ENCODE measurements around the gene ITGB8. TPM values are rescaled to one million over a fixed set of nuclear protein-coding genes. Genes with fewer than 3 reads are reported as not detected.

Gene ITGB8
- total and polyA plus RNA-seq, 2 of the 4 experiments (the other 2 are of a cell fraction), result 2.6 to 10.2 TPM

GRCh38 chr7:20374399-20374798 lies 43.7 kb downstream of the ITGB8 start:
- Histone ChIP-seq H3K4me3 (ENCODE audit: insufficient read depth, low read depth, low read length) (no peak overlapping the region), H3K18ac (ENCODE audit: low read depth, low read length) (no peak overlapping the region), H4K5ac (ENCODE audit: low read depth, low read length) (no peak overlapping the region), H3K36me3 (ENCODE audit: control insufficient read depth, insufficient read depth, low read length) (peaks cover 7% of the 10 kb centered on the region), H4K8ac (ENCODE audit: low read depth in 2 of 2, low read length in 2 of 2) (no peak overlapping the region), H3K56ac (ENCODE audit: extremely low read depth, insufficient read depth, low read length) (no peak overlapping the region), H3K27me3 (ENCODE audit: control insufficient read depth, insufficient read depth, low read length) (no peaks in the 10 kb centered on the region), H3K27ac (ENCODE audit: insufficient read depth, low read length) (no peak overlapping the region), H3K9me1 (ENCODE audit: insufficient read depth, low read length) (no peaks in the 10 kb centered on the region), H2AK9ac (replicated peaks; ENCODE audit: low read depth, low read length, poor library complexity) (no peak overlapping the region), H2AFZ (replicated peaks; ENCODE audit: low read length, poor library complexity) (no peak overlapping the region), H3K4me2 (ENCODE audit: low read depth, low read length) (no peak overlapping the region), H2BK5ac (ENCODE audit: low read depth, low read length, poor library complexity, severe bottlenecking) (no peak overlapping the region), H3K23ac (ENCODE audit: low read depth, low read length) (no peak overlapping the region), H2AK5ac (ENCODE audit: low read depth, low read length) (no peak overlapping the region), H2BK15ac (ENCODE audit: low read depth, low read length) (no peak overlapping the region), H3K14ac (replicated peaks; ENCODE audit: low read depth, low read length) (no peak overlapping the region), H4K91ac (ENCODE audit: insufficient read depth, low read depth, low read length) (no peak overlapping the region), H3K4me1 (ENCODE audit: control insufficient read depth, insufficient read depth, low read length) (no peaks in the 10 kb centered on the region), H2BK20ac (ENCODE audit: low read depth, low read length) (no peak overlapping the region), H3K79me1 (ENCODE audit: low read depth in 1 of 2, low read length in 2 of 2) (no peaks in the 10 kb centered on the region), H2BK120ac (ENCODE audit: low read depth, low read length) (no peak overlapping the region), H3K4ac (ENCODE audit: low read depth, low read length) (no peak overlapping the region), H4K20me1 (ENCODE audit: insufficient read depth, low read length) (no peaks in the 10 kb centered on the region), H3K9me3 (ENCODE audit: control insufficient read depth, insufficient read depth, low read length) (no peaks in the 10 kb centered on the region), H3K9ac (ENCODE audit: low read depth, low read length) (no peak overlapping the region)
- DNase-seq, result no peak
- WGBS, 2 experiments (ENCODE audit: extremely low coverage in 2 of 2, insufficient read length in 1 of 2), result 100% methylated on average over 1 of the region's 1 CpG; no CpG with 5 or more reads in 1 of the 2 experiments
- intact Hi-C loops (cut with micrococcal nuclease) (no loop called here), dilution Hi-C loops (cut with HindIII; ENCODE audit: low sequenced_read_pairs, unreplicated experiment) (no loop called here), in situ Hi-C loops (cut with MboI; ENCODE audit: low sequenced_read_pairs) (no loop called here)
- no TSS peak for BruUV-seq (replicated peaks)
- ChIA-PET CTCF (no interaction called here), POLR2A (ENCODE audit: unreplicated experiment) (no interaction called here)
- no peak for ATAC-seq (ENCODE audit: low read depth)
- TF ChIP-seq SMC3 (IDR thresholded peaks at IDR 0.05; ENCODE audit: low read depth, low read length) (no peak), RAD21 (IDR thresholded peaks at IDR 0.05; ENCODE audit: low read length) (no peak), MXI1 (IDR thresholded peaks at IDR 0.05; ENCODE audit: borderline replicate concordance, low read depth, low read length) (no peak), CTCF (conservative IDR thresholded peaks at IDR 0.05; ENCODE audit: low read depth, low read length) (no peak), MAZ (IDR thresholded peaks at IDR 0.05; ENCODE audit: borderline replicate concordance, low read depth, low read length) (no peak), FOS (IDR thresholded peaks at IDR 0.05; ENCODE audit: low read depth, low read length) (no peak)

Measured in IMR-90 (cell line).